Fibroblast of the conjunctiva (primary cell): ENCODE data around the gene OR4F6.
"Not testable (repeated sequence)": the region's sequence is repeated elsewhere in the genome, so short reads cannot be mapped to it uniquely, and the experiment has no call there.

Experiments
- DNase-seq: peaks from one replicate; pipeline ENCODE4 v3.0.0-alpha.2; 2010; ENCODE audit warnings: low read depth

Gene OR4F6, protein sequence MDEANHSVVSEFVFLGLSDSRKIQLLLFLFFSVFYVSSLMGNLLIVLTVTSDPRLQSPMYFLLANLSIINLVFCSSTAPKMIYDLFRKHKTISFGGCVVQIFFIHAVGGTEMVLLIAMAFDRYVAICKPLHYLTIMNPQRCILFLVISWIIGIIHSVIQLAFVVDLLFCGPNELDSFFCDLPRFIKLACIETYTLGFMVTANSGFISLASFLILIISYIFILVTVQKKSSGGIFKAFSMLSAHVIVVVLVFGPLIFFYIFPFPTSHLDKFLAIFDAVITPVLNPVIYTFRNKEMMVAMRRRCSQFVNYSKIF

GRCh38 chr15:101803209-101803608 lies at the start of gene OR4F6:
OR4F6 (plus strand) TSS chr15:101803509; CDS start chr15:101805720, 2,211 bp downstream.
- no peak for DNase-seq

DNA sequence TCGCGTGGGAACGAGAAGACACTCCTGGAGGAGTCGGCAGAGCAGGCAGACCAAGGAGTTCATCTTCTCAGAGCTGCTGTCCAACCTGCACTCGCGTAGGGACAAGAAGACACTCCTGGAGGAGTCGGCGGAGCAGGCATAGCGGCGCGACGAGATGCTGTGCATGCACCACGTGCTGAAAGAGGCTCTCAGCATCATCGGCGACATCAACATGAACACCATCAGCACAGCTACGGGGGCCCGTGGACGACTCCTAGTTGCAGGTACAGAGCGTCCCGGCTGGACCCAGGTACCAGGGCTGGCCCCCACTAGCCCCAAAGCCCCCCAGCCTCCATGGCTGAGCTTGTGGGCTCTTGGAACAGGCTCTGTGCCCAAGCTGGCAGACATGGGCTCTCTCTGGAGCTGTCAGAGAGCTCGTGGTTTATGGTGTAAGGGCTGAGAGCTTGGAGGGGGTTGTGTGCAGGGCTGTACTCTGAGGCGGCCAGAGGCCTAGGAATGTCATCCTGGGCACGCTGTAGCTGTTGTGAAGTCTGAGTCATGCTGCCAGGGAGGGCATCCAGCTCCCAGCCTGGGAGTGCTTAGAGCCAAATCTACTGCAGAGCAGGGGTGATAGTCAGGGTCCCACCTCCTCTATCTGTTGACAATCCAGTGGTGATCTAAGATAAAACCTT lies 38.5 kb upstream of the OR4F6 start:
- DNase-seq, result not testable (repeated sequence)

GRCh38 chr15:101765340-101765671 lies 38.0 kb upstream of the OR4F6 start:
- not testable (repeated sequence) for DNase-seq

DNA sequence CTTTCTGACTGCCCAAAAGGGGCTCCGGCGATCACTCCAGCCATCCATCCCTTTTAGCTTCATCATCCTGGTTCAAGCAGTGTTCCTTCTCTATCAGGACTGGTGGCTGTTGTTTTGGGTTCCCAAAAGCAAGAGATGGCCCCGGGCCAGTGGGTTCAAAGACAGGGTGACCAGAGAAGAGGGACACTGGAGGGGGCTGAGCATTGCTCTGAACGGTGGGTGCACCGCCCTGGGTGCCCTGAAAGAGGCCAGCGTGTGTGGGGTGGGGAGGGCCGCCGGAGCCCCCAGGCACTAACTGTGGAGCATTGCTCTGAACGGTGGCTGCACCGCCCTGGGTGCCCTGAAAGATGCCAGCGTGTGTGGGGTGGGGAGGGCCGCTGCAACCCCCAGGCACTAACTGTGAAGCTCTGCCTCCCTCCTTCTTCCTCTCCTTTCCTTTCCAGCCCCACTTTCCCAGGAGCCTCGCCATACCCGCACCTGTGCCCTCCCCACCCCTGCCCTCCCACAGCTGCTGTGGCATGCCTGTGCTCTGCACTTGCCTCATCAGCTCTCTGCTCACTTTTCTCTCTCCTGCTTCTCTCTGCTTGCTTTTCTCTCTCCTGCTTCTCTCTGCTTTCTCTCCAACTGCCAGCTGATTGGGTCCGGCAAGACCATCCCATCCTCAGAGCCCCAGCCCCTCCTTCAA lies 37.4 kb upstream of the OR4F6 start:
- DNase-seq, result no peak

DNA sequence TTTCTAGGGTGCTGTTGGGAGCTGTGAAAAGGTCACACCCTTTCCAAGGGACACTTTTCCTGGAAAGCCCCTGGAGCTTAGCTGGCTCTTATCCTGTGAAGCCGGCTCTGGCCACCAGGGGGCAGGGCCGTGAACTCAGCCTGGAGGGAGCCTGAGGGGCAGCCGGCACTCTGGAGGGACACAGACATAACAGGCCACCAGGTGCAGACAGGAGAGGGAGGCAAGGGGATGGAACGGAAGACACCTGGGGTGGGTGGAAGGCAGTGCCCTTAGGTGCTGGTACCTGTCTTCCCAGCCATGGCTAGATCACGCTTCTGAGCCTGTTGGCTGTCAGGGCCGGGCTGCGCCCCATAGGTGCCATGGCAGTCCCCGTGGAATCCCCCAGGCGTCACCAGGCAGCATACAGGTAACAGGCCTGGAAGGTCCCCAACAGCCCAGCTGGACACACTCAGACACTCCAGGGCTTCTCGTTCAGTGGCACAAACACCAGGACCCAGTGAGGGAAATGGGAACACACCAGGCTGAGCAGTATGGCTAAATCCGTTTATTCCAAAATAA lies 36.1 kb upstream of the OR4F6 start:
- DNase-seq, result not testable (repeated sequence)

GRCh38 chr15:101772921-101773320 lies 30.4 kb upstream of the OR4F6 start:
- no peak for DNase-seq

GRCh38 chr15:101773496-101774100 lies 29.7 kb upstream of the OR4F6 start:
- no peak for DNase-seq

DNA sequence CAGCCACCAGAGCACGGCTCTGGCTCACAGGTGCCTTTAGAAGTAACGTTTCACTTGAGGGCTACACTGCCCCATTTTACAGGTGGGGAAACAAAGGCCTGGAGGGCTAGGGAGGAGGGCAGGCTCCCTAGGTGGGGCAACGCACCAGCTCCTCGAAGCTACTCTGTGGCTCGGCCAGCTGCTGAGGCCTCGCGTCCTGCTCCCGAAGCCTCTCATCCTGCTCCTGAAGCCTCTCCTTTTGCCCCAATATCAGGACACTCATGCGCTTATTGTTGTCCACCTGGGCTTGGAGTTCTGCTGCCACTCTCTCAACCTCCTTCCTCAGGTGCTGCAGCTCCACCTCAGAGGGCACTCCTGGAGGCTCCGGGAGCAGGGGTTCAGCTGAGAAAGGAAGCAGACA lies 28.2 kb upstream of the OR4F6 start:
- DNase-seq, result no peak

DNA sequence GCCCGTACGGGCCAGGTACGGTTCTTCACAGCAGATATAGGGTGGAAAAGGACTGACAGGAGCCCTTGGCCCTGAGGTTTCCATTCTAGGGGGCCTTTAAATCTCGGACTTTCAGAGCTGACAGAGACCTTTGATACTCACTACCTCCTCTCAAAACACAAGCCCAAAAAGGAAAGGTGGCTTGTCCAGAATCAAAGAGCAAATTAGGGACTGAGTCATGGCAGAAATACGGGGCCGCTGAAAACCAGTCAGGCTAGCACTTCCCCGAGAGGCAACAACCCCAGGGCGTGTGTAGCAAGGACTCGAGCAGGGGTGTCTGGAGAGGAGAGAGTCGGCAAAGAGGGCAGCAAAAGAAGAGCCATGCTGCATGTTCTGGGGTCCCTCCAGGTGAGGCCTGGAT lies 24.7 kb upstream of the OR4F6 start:
- DNase-seq, result not testable (repeated sequence)

- not testable (repeated sequence) for DNase-seq
Observed at GRCh38 chr15:101780225-101780624, 23.1 kb upstream of the OR4F6 start.

DNA sequence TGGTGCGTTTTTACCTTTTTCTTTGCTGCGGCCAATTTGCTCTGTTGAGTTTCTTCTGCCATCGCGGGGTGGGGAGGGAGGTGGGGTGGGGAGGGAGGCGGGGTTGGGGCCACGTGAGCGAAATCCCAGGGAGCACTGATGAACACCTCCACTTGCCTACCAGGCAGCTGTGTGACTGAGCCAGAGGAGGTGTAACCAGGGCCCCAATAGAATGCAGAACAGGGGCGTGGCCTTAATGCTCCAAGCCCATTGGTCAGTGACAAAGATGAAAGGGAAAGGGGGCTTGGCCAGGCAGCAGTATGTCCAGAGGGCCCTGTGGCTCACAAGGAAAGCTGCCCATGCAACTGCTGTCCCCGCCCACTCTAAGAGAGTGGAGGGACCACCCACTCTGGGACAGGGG lies 21.4 kb upstream of the OR4F6 start:
- no peak for DNase-seq

GRCh38 chr15:101784644-101785043 lies 18.7 kb upstream of the OR4F6 start:
- DNase-seq, result no peak

DNA sequence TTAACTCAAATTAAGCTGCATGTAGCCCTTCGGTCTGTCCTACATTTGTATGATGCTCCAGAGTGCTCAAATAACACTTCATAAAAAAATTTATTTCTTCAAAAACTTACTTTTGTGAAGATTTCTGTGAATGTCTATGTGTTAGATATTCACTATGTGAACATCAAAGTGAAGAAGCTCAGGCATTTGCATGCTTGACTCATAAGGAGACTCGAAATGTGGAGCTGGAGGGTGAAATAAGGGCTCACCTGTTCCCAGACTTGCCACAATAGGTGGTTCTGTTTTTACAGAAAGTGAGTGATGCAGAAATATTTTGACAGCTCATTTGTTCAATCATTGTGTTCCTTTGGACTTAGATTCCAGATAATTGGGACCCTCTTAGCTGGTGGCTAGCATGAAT lies 16.9 kb upstream of the OR4F6 start:
- DNase-seq, result not testable (repeated sequence)

- DNase-seq, result not testable (repeated sequence)
Observed at GRCh38 chr15:101788001-101788400, 15.3 kb upstream of the OR4F6 start.

DNA sequence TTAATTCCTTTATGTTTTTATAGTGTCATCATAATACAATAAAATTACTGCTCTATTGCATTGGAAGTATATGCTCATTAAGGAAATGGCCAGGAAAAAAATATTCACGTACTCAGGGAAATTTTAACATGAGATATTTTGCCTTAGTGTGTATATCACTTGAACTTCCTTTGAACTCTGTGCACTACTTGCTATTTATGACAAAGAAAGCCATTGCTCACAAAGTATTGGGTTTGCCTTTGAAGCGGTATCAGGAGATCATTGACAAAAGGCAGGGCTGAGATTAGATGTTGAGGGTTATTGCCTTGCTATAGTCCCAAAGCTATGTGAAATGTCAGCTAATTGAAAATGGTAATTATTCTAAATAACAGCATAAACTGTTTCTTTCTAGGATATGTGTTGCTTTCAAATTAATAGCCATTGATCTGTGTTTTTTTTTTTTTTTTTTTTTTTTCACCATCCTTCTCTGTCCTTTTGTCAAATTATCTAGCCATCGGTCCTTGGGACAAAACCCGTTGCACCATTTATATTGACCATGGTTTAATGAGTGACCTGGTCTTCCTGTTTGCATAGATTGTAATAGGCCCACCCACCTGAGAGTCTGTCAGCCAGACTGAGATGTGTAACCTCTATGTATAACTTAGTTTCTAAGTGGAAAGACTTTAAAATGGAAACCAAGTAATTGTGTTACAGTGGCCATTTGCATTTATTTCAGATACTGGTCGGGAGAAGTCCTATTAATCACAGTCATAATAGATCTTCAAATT lies 14.6 kb upstream of the OR4F6 start:
- not testable (repeated sequence) for DNase-seq

GRCh38 chr15:101790748-101791147 lies 12.6 kb upstream of the OR4F6 start:
- DNase-seq, result not testable (repeated sequence)

DNA sequence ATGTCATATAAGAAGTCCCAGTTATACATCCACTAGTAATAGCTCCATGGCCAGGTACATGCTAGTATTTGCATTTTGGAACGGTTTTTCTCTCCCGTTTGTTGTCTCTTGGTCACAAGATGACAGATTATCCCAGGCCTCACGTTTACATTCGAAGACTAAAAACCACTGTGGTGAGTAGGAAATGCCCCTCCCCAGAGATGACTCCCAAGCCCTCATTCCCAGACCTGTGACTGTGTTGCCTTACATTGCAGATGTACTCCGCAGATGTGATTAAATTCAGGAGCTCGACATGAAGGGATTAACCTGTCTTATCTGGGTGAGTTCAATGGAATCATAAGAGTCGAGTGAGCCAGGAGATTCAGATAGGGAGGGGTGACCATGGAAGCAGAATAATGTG lies 9.3 kb upstream of the OR4F6 start:
- not testable (repeated sequence) for DNase-seq

- DNase-seq, result peak; percentile 49
Observed at GRCh38 chr15:101795455-101795854, 7.9 kb upstream of the OR4F6 start.

DNA sequence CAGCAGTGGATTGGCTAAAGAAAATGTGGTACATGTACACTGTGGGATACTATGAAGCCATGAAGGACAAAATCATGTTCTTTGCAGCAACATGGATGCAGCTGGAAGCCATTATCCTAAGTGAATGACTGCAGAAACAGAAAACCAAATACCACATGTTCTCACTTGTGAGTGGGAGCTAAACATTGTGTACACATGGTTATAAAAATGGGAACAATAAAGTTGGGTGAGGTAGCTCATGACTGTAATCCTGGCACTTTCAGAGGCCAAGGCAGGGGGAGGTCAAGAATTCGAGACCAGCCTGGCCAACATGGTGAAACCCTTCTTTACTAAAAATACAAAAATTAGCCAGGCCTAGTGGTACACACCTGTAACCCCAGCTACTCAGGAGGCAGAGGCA lies 3.6 kb upstream of the OR4F6 start:
- no peak for DNase-seq

GRCh38 chr15:101801048-101801447 lies 2.3 kb upstream of the OR4F6 start:
- DNase-seq, result no peak

GRCh38 chr15:101803676-101804075 lies 367 bp downstream of the OR4F6 start:
- DNase-seq, result no peak

DNA sequence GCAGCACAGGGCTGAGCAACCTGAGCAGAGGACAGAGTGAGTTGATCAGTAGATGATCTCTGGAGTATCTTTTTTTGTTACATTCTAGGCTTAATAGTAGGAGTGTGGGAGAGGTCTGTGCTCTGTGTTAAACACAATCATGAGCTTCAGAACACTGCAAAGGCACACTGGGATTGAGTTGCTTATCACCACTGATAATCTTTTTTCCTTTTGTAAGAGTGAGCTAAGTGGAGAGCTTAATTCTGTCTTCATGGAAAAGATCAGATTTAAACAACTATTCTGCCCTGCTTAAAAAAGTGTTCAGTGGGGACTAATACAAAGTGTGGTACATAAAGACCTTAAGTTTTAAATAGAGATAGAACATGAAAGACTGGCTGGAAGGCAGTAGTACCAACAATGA lies 1.1 kb downstream of the OR4F6 start:
- DNase-seq, result no peak
